Amygdala (tissue), 56 donors: ENCODE data around the gene GNB5.
"Not testable (repeated sequence)": the region's sequence is repeated elsewhere in the genome, so short reads cannot be mapped to it uniquely, and the experiment has no call there.

Experiments
- DNase-seq, 56 donors: peaks; one replicate each; lab custom pipeline; 2025; lab: John Stamatoyannopoulos, UW

GNB5 gene

DNA sequence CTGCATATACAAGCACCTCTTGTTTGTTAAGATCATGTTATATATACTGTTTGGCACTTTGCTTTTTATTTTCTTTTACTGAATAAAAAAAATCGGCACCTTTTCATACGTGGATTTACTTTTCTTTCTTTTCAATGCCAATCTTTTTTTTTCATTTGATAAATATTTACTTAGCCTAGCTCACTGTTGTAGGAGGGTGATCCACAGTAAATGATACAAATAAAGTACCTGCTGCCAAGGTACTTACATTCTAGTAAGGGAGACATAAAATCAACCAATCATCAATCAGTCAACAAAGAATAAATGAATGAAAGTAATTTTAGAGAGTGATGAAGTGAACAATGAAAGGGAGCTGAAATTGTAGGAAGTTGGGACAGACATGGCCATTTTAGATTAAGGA, 18.3 kb downstream of the GNB5 start:
- DNase-seq, result no peak

- no peak for DNase-seq
These were observed 19.4 kb downstream of the GNB5 start for GRCh38 chr15:52171807-52172206.

DNA sequence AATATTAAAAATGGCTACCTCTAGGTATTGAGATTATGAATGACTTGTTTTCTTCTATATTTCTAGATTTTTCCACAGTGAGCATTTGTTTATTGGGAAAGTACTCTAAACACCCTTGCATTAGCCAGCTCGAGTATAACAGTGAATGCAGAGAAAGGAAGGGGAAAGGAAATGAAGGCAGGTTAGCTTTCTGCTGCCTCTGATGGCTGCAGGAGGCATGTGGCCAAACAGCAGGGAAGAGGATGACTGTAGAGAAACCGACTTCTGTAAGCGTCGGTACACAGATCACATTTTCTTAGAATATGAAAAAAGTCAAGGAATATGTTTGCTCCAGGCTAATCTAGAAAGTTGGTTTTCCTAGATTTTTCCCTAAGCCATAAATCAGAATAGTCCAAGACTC, 19.8 kb downstream of the GNB5 start:
- DNase-seq, result no peak

- DNase-seq, result not testable (repeated sequence)
These were observed 21.0 kb downstream of the GNB5 start for GRCh38 chr15:52170199-52170598.

GRCh38 chr15:52165494-52166131, 25.6 kb downstream of the GNB5 start:
- DNase-seq, result peak in 1 of 56 donors; percentile 42

DNA sequence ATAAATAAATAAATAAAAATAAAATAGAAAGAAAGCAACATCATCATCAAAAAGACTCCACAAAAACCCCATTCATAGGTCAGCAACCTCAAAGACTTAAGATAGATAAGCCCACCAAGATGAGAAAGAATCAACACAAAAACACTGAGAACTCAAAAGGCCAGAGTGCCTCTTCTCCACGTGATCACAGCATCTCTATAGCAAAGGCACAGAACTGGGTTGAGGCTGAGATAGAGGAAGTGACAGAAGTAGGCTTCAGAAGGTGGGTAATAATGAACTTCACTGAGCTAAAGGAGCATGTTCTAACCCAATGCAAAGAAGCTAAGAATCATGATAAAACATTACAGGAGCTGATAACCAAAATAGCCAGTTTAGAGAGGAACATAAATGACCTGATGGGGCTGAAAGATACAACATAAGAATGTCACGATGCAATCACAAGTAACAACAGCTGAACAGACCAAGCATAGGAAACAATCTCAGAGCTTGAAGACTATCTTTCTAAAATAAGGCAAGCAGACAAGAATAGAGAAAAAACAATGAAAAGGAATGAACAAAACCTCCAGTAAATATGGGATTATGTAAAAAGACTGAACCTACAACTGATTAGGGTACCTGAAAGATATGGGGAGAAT, 26.4 kb downstream of the GNB5 start:
- no peak for DNase-seq

DNA sequence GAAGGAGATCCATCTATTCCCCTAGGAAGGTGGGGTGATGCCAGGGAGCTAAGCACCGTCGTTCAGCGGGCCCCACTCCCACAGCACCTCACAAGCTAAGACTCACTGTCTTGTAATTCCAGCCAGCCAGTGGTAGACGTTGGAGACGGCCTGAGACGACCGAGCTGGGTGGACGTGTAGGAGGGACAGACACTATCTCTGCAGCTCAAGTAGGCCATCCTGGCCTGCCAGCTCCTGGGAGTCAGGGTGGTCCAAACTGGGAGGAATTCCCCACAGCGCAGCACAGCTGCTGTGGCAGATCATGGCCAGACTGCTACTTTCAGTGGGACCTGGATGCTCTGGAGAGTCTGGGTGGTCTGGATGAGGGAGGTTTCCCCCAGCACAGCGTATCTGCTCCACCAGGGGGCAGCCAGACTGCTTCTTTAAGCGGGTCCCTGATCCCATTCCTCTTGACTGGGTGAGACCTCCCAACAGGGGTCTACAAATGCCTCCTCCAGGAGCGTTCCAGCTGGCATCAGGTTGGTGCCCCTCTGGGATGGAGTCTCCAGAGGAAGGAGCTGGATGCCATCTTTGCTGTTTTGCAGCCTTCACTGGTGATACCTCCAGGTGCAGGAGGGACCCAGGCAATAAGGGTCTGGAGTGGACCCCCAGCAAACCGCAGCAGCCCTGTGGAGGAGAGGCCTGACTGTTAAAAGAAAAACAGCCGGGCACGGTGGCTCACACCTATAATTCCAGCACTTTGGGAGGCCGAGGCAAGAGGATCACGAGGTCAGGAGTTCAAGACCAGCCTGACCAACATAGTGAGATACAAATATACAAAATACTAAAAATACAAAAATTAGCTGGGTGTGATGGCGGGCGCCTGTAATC, 27.6 kb downstream of the GNB5 start:
- no peak for DNase-seq

GRCh38 chr15:52162876-52163275, 28.3 kb downstream of the GNB5 start:
- DNase-seq, result no peak

GRCh38 chr15:52162260-52162659, 28.9 kb downstream of the GNB5 start:
- no peak for DNase-seq

GRCh38 chr15:52161406-52161966, 29.7 kb downstream of the GNB5 start:
- no peak for DNase-seq

DNA sequence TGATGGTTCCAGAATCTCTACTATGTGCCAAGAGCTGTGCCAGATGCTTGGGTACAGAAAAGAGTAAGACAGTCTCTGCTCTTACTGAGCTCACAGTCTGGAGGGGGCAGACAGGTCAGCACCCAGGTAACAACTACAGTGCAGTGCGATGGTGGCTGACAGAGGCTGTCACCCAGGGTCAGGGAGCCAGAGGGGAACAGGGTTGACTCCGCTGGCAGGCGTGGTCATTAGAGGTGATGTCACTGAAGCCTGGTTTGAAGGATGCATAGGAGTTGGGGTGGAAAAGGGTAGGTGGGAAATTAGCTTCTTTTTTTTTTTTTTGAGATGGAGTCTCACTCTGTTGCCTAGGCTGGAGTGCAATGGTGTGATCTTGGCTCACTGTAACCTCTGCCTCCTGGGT, 31.5 kb downstream of the GNB5 start:
- DNase-seq, result no peak

DNA sequence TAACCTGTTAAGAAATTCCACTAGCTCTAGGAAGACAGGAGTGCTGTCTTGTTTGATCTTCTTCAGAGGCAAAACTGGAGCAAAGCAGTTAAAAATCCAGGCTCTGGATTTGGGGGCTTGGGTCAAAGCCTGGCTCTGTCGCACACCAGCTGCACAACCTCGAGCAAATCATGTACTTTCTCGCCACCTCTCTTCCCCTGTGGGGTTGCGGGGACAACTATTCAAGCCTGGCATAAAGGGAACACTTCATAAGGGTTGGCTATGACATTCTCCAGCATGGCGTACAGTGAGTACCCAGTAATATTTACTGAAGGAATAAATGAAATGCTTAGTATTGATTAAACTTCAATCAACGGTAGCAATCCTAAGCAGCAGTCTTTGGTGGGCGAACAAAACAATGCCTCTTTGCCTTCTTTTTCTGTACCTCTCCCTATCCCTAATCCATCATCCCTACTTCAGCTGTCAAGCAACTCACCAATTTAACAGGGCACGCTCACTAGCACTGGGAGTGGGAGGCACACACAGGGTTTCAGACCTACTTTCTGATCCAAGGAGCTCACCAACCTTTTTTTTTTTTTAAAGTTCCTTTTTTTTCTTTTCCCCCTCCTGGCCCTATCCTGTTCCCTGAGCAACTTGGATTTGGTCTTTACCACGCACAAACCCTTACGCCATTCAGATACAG, 33.0 kb downstream of the GNB5 start:
- no peak for DNase-seq

- no peak for DNase-seq
These were observed 35.3 kb downstream of the GNB5 start for GRCh38 chr15:52155878-52156277.

- DNase-seq, result no peak
These were observed 36.0 kb downstream of the GNB5 start for GRCh38 chr15:52154896-52155865.

DNA sequence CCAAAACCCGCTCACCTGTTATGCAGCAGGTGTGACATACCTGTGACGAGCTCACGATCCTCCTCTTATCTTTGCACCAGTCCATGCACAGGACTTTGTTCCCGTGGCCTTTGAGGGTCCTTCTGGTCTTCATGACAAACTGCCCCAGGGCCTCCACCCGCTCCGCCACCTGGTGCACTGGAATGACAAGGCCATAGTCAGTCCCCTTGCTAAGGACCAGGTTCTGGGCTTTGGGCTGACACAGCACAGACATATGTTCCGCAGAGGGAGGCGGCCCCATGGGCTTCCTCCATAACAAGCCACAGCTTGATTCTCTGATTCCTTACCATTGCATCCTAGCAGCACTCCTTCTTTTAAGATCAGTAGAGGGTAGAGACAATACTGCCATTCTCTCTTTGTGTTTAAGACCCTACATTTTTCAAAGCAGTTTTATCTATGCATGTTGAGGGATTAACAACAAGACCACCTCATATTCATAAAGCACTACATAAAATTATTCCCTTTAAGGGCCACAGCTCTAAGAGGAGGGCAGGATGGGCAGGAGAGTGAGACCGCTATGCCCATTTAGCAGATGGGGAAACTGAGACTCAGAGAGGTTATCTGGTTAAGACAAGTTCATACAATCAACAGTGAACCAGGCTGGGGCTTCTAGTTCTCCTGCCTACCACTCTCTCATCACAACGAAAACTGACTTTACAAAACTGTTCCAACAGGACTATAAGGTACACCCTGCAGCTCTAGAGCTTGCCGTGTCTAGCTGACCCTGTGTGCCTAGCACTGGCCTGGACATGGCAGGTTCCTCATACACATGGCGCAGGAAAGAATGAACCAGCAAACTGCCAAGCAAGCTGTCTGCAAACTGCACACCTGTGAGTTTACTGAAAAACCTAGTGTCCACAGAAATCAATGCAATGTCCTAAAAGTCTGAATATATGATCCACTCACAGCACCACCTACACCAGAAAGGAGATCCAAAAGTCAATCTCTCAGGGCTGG, 37.0 kb downstream of the GNB5 start:
- DNase-seq, result no peak

DNA sequence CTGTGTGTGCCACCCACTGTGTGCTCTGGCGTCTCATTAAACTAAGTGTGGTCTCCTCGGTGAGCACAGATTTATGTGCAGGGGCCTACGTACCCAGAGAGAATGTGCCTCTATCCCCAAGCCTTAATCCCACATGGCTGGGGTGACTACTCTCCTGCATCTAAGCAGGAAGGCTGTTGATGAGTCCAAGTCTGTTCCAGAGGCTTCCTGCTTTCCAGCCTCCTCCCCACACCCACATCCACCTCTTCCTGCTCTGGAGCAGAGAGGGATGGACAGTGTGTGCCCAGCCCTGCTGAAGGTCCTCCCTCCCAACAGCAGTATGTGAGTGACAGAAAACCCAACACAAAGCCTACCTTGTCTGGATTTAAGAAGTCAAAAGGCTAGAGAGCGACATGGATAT, 39.8 kb downstream of the GNB5 start:
- no peak for DNase-seq

- DNase-seq, result no peak
These were observed 40.3 kb downstream of the GNB5 start for GRCh38 chr15:52150871-52151270.
